Pancreas (tissue), 10 donors: Measurements from ENCODE around the gene NEU2. TPM values are rescaled to one million over a fixed set of nuclear protein-coding genes. Genes with fewer than 3 reads are reported as not detected.

Source experiments
- ATAC-seq, 4 donors: fragments of 200-7000 bp; cut with Tn5 transposase; one replicate each; pipeline versions ENCODE4 v1.8.0 to v1.9.1; 2020; ENCODE audit warnings: mild to moderate bottlenecking in 4 of 4, moderate library complexity in 4 of 4
- DNase-seq, 6 donors: peaks; one replicate each; pipeline ENCODE4 v3.0.0-alpha.2; 2020
- FAIRE-seq: peaks from 2 replicates; lab custom pipeline; 2012; peaks lifted over from hg19 to GRCh38; lab: Jason Lieb, UNC
- H3K27ac ChIP-seq, 4 donors: fragments of 200-600 bp; sonication (generic); 1 replicate in 3 of 4; 2 replicates in 1 of 4; pipeline versions ENCODE4 v1.5.0 to v1.8.0; 2020
- H3K27me3 ChIP-seq, 4 donors: fragments of 200-600 bp; one replicate each; pipeline ENCODE4 v1.8.0; 2021
- H3K36me3 ChIP-seq, 3 donors: fragments of 200-600 bp; sonication (generic) in 1 of 3; one replicate each; pipeline versions ENCODE4 v1.5.0 to v1.8.0; 2020 to 2021
- H3K4me1 ChIP-seq, 3 donors: fragments of 200-600 bp; one replicate each; pipeline ENCODE4 v1.8.0; 2021
- H3K4me3 ChIP-seq, 4 donors: fragments of 200-600 bp; sonication (generic) in 2 of 4; one replicate each; pipeline versions ENCODE4 v1.5.0 to v1.8.0; 2020 to 2021
- H3K9me3 ChIP-seq, 4 donors: fragments of 200-600 bp; one replicate each; pipeline ENCODE4 v1.8.0; 2021
- CTCF ChIP-seq, 4 donors: fragments of 200-600 bp; sonication (generic) in 3 of 4; IDR thresholded peaks; one replicate each; pipeline versions ENCODE4 v1.5.0 to v1.8.0; 2021; ENCODE audit warnings: antibody characterized with exemption in 4 of 4
- WGBS, 2 donors: extraction: QIAGEN DNeasy Blood & Tissue Kit; methylation state at CpG; one replicate each; pipeline ENCODE4 v1.1.7; 2013; 5-methylcytosine and 5-hydroxymethylcytosine counted together
- intact Hi-C, 3 donors: fragments of 100-400 bp; cut with DNase I; formaldehyde crosslinking; loops; one replicate each; pipeline versions ENCODE4 v1.11.1 to v1.14.2; 2022
- polyA plus RNA-seq, 2 donors: library from polyadenylated mRNA; stranded (reverse); fragments of 200-250 nt; gene quantifications; one replicate each; pipeline ENCODE4 v1.2.3, GENCODE V29; 2013
- total RNA-seq, 6 donors: library from RNA; stranded (reverse); fragmentation: NEBNext Ultra II Directional in 4 of 6; extraction: Animal tissue kit (Norgen Biotek cat#: 25700) in 4 of 6; gene quantifications; one replicate each; pipeline versions ENCODE4 v1.2.1 to v1.2.4, GENCODE V29; 2021 to 2023
- donor health status: healthy with polysubstance abuse.
- donor health status: DM: no; HTN: no; CAD: no; lungs with moderate emphysema.
- donor health status: DM: no; HTN: no; CAD: no.
- donor health status: control.
- donor health status: control.
- donor health status: Bipolar disorder and iron deficiency.
- donor health status: DM: yes; HTN: yes; CAD: no.
- donor health status: DM: no; HTN: no; CAD: no.
- donor health status: DM: no; HTN: no; CAD: no.
- donor health status: DM: yes; HTN: yes; CAD: no.

The NEU2 gene
- total and polyA plus RNA-seq, 8 donors, result not detected

- H3K27me3 ChIP-seq, result no peaks in the 10 kb centered on the region
- intact Hi-C loops, result no loop called here
- DNase-seq (peak in 2 of 6 donors; percentile 4 to 44), FAIRE-seq (no peak), ATAC-seq (no peak)
- no peaks in the 10 kb centered on the region for H3K9me3 ChIP-seq
- no peak for TF ChIP-seq CTCF (IDR thresholded peaks at IDR 0.05)
- H3K4me1 ChIP-seq, result no peaks in the 10 kb centered on the region
- 84 to 93% methylated on average over 7 of the region's 7 CpGs for WGBS, 2 donors
- no peak overlapping the region for H3K4me3 ChIP-seq
- no peaks in the 10 kb centered on the region for H3K36me3 ChIP-seq
- H3K27ac ChIP-seq, result no peak overlapping the region
These were observed 33.1 kb upstream of the NEU2 start for GRCh38 chr2:232999354-232999753.

GRCh38 chr2:233000886-233001750 lies 31.4 kb upstream of the NEU2 start:
- Histone ChIP-seq H3K9me3 (no peaks in the 10 kb centered on the region), H3K27ac (no peak overlapping the region), H3K36me3 (no peaks in the 10 kb centered on the region), H3K4me3 (no peak overlapping the region), H3K4me1 (no peaks in the 10 kb centered on the region), H3K27me3 (no peaks in the 10 kb centered on the region)
- DNase-seq, result peak in 2 of 6 donors; percentile 4 to 26
- no peak for TF ChIP-seq CTCF (IDR thresholded peaks at IDR 0.05)
- ATAC-seq, result no peak
- no peak for FAIRE-seq
- 95% methylated on average over 20 of the region's 20 CpGs for WGBS, 2 donors
- intact Hi-C loops, result no loop called here

GRCh38 chr2:233002829-233003657 lies 29.4 kb upstream of the NEU2 start:
- Histone ChIP-seq H3K27ac (no peak overlapping the region), H3K9me3 (no peaks in the 10 kb centered on the region), H3K36me3 (no peaks in the 10 kb centered on the region), H3K4me3 (no peak overlapping the region), H3K27me3 (no peaks in the 10 kb centered on the region), H3K4me1 (no peaks in the 10 kb centered on the region)
- TF ChIP-seq CTCF (IDR thresholded peaks at IDR 0.05), result no peak
- DNase-seq, result peak in 1 of 6 donors; percentile 26
- intact Hi-C loops, result no loop called here
- FAIRE-seq, result no peak
- ATAC-seq, result no peak
- WGBS, 2 donors, result 89 to 90% methylated on average over 19 of the region's 19 CpGs

- H3K4me1 ChIP-seq, result no peaks in the 10 kb centered on the region
- no peak overlapping the region for H3K27ac ChIP-seq
- H3K4me3 ChIP-seq, result no peak overlapping the region
- no peaks in the 10 kb centered on the region for H3K36me3 ChIP-seq
- H3K27me3 ChIP-seq, result no peaks in the 10 kb centered on the region
- no peaks in the 10 kb centered on the region for H3K9me3 ChIP-seq
- FAIRE-seq, result no peak
- no peak for TF ChIP-seq CTCF (IDR thresholded peaks at IDR 0.05)
- intact Hi-C loops, result no loop called here
- no peak for ATAC-seq
- 80 to 81% methylated on average over 9 of the region's 9 CpGs for WGBS, 2 donors
- DNase-seq, result peak in 2 of 6 donors; percentile 6 to 38
These were observed 28.6 kb upstream of the NEU2 start for GRCh38 chr2:233003658-233004555.
